ENCODE measurements around the gene PIM3. TPM values are rescaled to one million over a fixed set of nuclear protein-coding genes. Genes with fewer than 3 reads are reported as not detected.

PIM3 gene
- total and polyA plus RNA-seq, 2 of the 8 experiments (the other 6 are each of a cell fraction or from before 2014, with no cell fraction given) = 22.6 to 30.0 TPM

GRCh38 chr22:49956418-49956770 lies 4.2 kb upstream of the PIM3 start:
- H3K79me2 ChIP-seq (ENCODE audit: control insufficient read depth in 1 of 2, insufficient read depth in 2 of 2, low read length in 2 of 2) = peaks cover 0 to under 1% of the 10 kb centered on the region in 2 experiments; a peak in 1 of 4 replicates
- H3K9ac ChIP-seq (replicated peaks in 1 of 4; ENCODE audit: extremely low read depth in 1 of 4, low read depth in 3 of 4, low read length in 3 of 4) = no peak overlapping the region
- ChIA-PET CTCF (ENCODE audit: partially characterized antibody) (interaction anchor here (0.9 to 2.4 kb wide), 3 partner anchors 9 to 24 kb away, joined by 3 to 7 read pairs (median 6); no protein-coding TSS in a partner anchor), POLR2A (ENCODE audit: partially characterized antibody) (interaction anchor here (1.3 to 2.5 kb wide), 3 partner anchors 10 to 13 kb away, joined by 4 to 7 read pairs (median 5); no protein-coding TSS in a partner anchor)
- no peak overlapping the region for H2BK12ac ChIP-seq (ENCODE audit: low read depth, low read length)
- H3K23ac ChIP-seq (ENCODE audit: insufficient read length) = no peak overlapping the region
- no peaks in the 10 kb centered on the region for H3K36me3 ChIP-seq (ENCODE audit: control insufficient read depth in 2 of 4, insufficient read depth in 4 of 4, low read length in 3 of 4)
- no peak overlapping the region for H3K56ac ChIP-seq (replicated peaks; ENCODE audit: insufficient read length, low read depth, low read length)
- no peak overlapping the region for H2BK120ac ChIP-seq (replicated peaks; ENCODE audit: low read depth, low read length)
- H3K14ac ChIP-seq (ENCODE audit: insufficient read length) = no peak overlapping the region
- H2BK20ac ChIP-seq (ENCODE audit: low read length) = no peak overlapping the region
- H3K18ac ChIP-seq (ENCODE audit: extremely low read depth, low read length) = no peak overlapping the region
- no peak overlapping the region for H4K91ac ChIP-seq (replicated peaks; ENCODE audit: insufficient read length, low read length)
- H4K20me1 ChIP-seq (replicated peaks in 1 of 2; ENCODE audit: control insufficient read depth in 1 of 2, insufficient read depth in 2 of 2, low read length in 2 of 2) = peaks cover 0 to 5% of the 10 kb centered on the region in 2 experiments
- H3K9me3 ChIP-seq (ENCODE audit: insufficient read depth in 2 of 2, low read depth in 1 of 2, low read length in 1 of 2) = no peaks in the 10 kb centered on the region
- no peak overlapping the region for H2BK5ac ChIP-seq (ENCODE audit: low read depth, low read length)
- H3K27me3 ChIP-seq (replicated peaks in 1 of 4; ENCODE audit: control insufficient read depth in 3 of 4, extremely low read depth in 1 of 4, insufficient read depth in 3 of 4, low read length in 3 of 4) = peaks cover 0 to 10% (median 6%) of the 10 kb centered on the region in 4 experiments; a peak in 6 of 7 replicates
- no peaks in the 10 kb centered on the region for H3K79me1 ChIP-seq (ENCODE audit: low read depth, low read length)
- H2AFZ ChIP-seq (ENCODE audit: low read length) = no peak overlapping the region
- no peak overlapping the region for H4K8ac ChIP-seq (ENCODE audit: extremely low read depth, insufficient read depth, low read length)
- FAIRE-seq = no peak
- peaks cover 5% of the 10 kb centered on the region; the same call in 1 of the 2 replicates for H3K23me2 ChIP-seq (ENCODE audit: low read depth, low read length)
- peaks cover 0 to 11% (median 7%) of the 10 kb centered on the region in 4 experiments; a peak in 5 of 7 replicates for H3K4me1 ChIP-seq (replicated peaks in 1 of 4; ENCODE audit: control insufficient read depth in 3 of 4, insufficient read depth in 4 of 4, low read length in 3 of 4)
- H4K5ac ChIP-seq (ENCODE audit: insufficient read length, low read depth, low read length) = no peak overlapping the region
- WGBS, 2 experiments (ENCODE audit: extremely low coverage in 1 of 2, insufficient coverage in 1 of 2, insufficient read length in 1 of 2, insufficient replicate concordance in 2 of 2, low coverage in 1 of 2, low lambda C conversion rate in 2 of 2, missing lambda C conversion rate in 1 of 2) = 90% methylated on average over 11 of the region's 15 CpGs; no CpG with 5 or more reads in 1 of the 2 experiments
- H3K4me2 ChIP-seq (ENCODE audit: insufficient read depth in 1 of 2, low read depth in 2 of 2, low read length in 2 of 2) = no peak overlapping the region
- no peak overlapping the region for H3K4me3 ChIP-seq (ENCODE audit: extremely low read depth in 1 of 4, insufficient read depth in 2 of 4, low read depth in 3 of 4, low read length in 4 of 4)
- no peak for DNase-seq (ENCODE audit: low read depth in 1 of 2, low spot score in 2 of 2)
- no peak overlapping the region for H3K27ac ChIP-seq (ENCODE audit: low read depth, low read length)
- no peak overlapping the region for H2AK5ac ChIP-seq (ENCODE audit: low read depth, low read length)
- no peak overlapping the region for H2BK15ac ChIP-seq (ENCODE audit: low read length)
- no peak overlapping the region for H3K4ac ChIP-seq (replicated peaks; ENCODE audit: insufficient read length, low read depth, low read length)
- TF ChIP-seq CREB1 (IDR thresholded peaks at IDR 0.05) (no peak), RAD21 (IDR thresholded peaks at IDR 0.05 in 1 of 2, conservative IDR thresholded peaks at IDR 0.05 in 1 of 2; ENCODE audit: low read depth in 2 of 2, low read length in 2 of 2) (no peak), TCF12 (IDR thresholded peaks at IDR 0.05; ENCODE audit: low read depth, low read length) (no peak)

Measured in H1 (cell line).